Muscle layer of duodenum (tissue), 2 donors: ENCODE results near the gene NAALADL2.

Experiments used
- H3K27ac ChIP-seq: one replicate; pipeline ENCODE4 v1.7.0; 2013; ENCODE audit warnings: mild to moderate bottlenecking, low read length
- H3K27me3 ChIP-seq: one replicate; pipeline ENCODE4 v1.7.0; 2013; ENCODE audit warnings: low read depth, mild to moderate bottlenecking, control low read depth, low read length
- H3K36me3 ChIP-seq, 2 donors: one replicate each; pipeline ENCODE4 v1.7.0; 2013; ENCODE audit warnings: low read length in 2 of 2, control low read depth in 1 of 2, mild to moderate bottlenecking in 1 of 2; ENCODE audit not compliant: insufficient read depth in 2 of 2, control insufficient read depth in 1 of 2
- H3K4me1 ChIP-seq, 2 donors: one replicate each; pipeline ENCODE4 v1.7.0; 2013; ENCODE audit warnings: low read length in 2 of 2, mild to moderate bottlenecking in 2 of 2, control low read depth in 1 of 2, moderate library complexity in 1 of 2; ENCODE audit not compliant: insufficient read depth in 2 of 2, control insufficient read depth in 1 of 2
- H3K4me3 ChIP-seq, 2 donors: one replicate each; pipeline ENCODE4 v1.7.0; 2013; ENCODE audit warnings: low read length in 2 of 2, low read depth in 1 of 2, mild to moderate bottlenecking in 1 of 2
- H3K9me3 ChIP-seq, 2 donors: one replicate each; pipeline ENCODE4 v1.7.0; 2013; ENCODE audit warnings: low read length in 2 of 2, control low read depth in 1 of 2, mild to moderate bottlenecking in 1 of 2; ENCODE audit not compliant: control insufficient read depth in 1 of 2
- donor health status: healthy.

NAALADL2 gene

DNA sequence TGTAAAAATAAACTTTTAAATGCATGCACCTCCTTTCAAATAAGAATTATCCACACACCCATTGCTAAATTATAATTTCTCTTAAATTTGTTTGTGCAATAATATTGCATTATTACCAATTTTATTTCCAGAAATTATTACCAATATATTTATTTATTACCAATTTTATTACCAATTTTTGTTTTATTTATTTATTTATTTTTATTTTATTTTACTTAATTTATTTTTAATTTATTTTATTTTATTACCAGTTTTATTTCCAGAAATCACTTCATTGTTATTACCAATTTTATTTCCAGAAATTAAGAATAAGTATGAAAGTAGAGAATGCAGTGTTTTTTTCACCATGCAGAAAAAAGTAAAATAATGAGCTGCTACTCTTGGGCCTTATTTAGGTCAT lies 525.4 kb downstream of the NAALADL2 start:
- no peak overlapping the region for H3K27ac ChIP-seq
- H3K27me3 ChIP-seq: no peaks in the 10 kb centered on the region
- no peaks in the 10 kb centered on the region for H3K4me1 ChIP-seq
- H3K4me3 ChIP-seq: no peak overlapping the region
- no peaks in the 10 kb centered on the region for H3K9me3 ChIP-seq
- no peaks in the 10 kb centered on the region for H3K36me3 ChIP-seq

DNA sequence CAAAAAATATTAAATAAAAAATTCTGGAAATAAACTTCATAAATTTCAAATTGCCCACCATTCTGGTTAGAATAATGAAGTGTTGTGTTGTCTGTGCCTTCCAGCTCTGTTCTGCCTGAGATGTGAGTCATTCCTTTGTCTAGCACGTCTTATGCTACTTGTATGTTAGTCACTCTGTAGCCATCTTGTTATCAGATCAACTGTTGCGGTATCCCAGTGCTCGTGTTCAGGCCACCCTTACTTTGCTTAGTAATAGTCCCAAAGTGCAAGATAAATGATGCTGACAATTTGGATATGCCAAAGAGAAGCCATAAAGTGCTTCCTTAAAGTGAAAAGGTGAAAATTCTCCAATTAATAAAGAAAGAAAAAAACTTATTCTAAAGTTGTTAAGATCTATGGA lies 527.5 kb downstream of the NAALADL2 start:
- no peaks in the 10 kb centered on the region for H3K36me3 ChIP-seq
- no peak overlapping the region for H3K27ac ChIP-seq
- no peaks in the 10 kb centered on the region for H3K9me3 ChIP-seq
- no peaks in the 10 kb centered on the region for H3K4me1 ChIP-seq
- H3K4me3 ChIP-seq: no peak overlapping the region
- H3K27me3 ChIP-seq: no peaks in the 10 kb centered on the region

DNA sequence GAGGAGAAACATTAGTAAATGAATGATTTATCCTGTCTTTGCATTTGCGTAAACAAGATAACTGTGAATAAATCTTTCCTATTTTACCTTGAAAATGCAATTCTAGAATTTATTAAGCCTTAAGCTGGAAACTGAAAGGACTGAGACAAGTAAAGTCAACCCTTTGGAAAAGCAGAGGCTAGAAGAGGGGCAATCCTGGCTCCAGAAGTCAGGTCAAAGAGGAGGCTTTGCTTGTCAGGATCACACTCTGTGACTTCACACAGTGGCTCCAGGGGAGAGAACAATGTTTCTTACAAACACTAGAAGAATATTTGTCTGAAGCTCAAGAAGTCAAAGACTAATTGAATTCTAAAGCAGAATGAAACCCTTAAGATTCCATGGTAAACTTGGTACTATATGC lies 530.4 kb downstream of the NAALADL2 start:
- no peaks in the 10 kb centered on the region for H3K9me3 ChIP-seq
- H3K27ac ChIP-seq: no peak overlapping the region
- no peaks in the 10 kb centered on the region for H3K4me1 ChIP-seq
- H3K4me3 ChIP-seq: no peak overlapping the region
- no peaks in the 10 kb centered on the region for H3K36me3 ChIP-seq
- H3K27me3 ChIP-seq: no peaks in the 10 kb centered on the region

DNA sequence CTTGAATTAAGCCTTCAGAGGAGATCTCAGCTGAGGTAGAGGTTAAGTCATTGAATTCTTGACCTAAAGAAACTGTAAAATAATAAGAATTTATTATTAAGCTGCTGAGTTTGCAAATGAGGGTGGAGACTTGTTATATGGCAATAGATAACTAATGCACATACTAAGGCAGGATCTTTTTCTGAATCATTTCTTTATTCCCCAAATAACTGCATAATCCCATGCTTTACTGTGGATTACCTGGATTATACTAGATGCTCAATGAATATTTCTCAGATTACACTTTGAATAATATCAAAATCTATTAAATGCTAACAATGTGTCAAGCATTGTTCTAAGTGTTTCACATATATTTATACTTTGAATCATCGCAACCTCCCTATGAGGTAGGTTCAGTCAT lies 532.5 kb downstream of the NAALADL2 start:
- Histone ChIP-seq H3K4me3 (no peak overlapping the region), H3K27me3 (no peaks in the 10 kb centered on the region), H3K9me3 (no peaks in the 10 kb centered on the region), H3K4me1 (no peaks in the 10 kb centered on the region), H3K36me3 (no peaks in the 10 kb centered on the region), H3K27ac (no peak overlapping the region)

DNA sequence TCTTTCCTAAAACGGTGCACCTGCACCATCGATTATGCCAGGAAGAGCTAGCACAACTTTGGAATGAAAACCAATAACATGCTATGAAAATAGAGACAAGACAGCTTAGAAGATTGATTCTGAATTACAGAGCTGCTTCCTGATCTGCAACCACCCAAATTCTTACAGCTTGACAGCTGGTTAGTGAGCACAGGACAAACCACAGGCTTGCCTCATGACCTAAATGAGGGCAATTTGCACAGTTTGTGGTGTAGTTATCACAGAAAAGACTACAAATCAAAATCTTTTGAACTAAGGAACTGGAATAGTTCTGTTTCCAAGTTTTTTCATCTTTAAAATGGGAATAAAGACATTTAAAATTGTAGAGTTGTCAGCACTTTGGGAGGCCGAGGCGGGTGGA lies 533.5 kb downstream of the NAALADL2 start:
- Histone ChIP-seq H3K4me1 (no peaks in the 10 kb centered on the region), H3K27me3 (no peaks in the 10 kb centered on the region), H3K36me3 (no peaks in the 10 kb centered on the region), H3K27ac (no peak overlapping the region), H3K9me3 (no peaks in the 10 kb centered on the region), H3K4me3 (no peak overlapping the region)

DNA sequence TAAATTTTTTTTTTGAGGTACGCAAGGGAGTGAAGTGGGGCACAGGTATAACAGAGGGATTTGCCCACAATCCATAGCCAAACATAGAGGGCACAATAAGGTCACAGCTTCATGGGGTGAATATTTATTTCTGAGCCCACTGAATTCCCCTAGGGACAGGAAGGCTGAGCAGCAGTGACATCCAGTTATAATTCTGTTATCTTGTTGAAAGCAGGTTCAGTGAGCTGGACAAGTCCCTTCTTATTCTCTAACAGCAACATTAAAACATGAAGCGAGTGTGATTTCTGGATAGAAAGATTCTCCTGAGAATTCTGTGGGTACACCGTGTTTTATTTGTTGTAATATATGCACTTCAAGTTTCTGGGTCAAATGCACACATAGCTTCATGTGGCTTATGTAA lies 538.2 kb downstream of the NAALADL2 start:
- no peaks in the 10 kb centered on the region for H3K27me3 ChIP-seq
- no peaks in the 10 kb centered on the region for H3K9me3 ChIP-seq
- H3K27ac ChIP-seq: no peak overlapping the region
- H3K4me1 ChIP-seq: no peaks in the 10 kb centered on the region
- H3K4me3 ChIP-seq: no peak overlapping the region
- no peaks in the 10 kb centered on the region for H3K36me3 ChIP-seq

DNA sequence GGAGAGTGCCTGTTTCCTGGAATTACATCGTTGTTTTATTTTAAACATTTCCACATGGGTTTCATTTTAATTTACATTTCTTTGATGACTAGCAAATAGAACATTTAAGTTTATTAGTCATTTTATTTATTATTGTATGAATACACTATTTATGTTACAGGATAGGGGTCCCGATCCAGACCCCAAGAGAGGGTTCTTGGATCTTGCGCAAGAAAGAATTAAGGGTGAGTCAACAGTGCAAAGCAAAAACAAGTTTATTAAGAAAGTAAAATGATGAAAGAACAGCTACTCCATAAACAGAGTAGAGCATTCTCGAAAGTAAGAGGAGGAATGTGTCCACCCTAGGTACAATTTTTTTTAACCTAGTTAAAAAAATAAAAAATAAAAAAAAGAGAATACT lies 539.5 kb downstream of the NAALADL2 start:
- Histone ChIP-seq H3K27me3 (no peaks in the 10 kb centered on the region), H3K9me3 (no peaks in the 10 kb centered on the region), H3K27ac (no peak overlapping the region), H3K36me3 (no peaks in the 10 kb centered on the region), H3K4me3 (no peak overlapping the region), H3K4me1 (no peaks in the 10 kb centered on the region)

DNA sequence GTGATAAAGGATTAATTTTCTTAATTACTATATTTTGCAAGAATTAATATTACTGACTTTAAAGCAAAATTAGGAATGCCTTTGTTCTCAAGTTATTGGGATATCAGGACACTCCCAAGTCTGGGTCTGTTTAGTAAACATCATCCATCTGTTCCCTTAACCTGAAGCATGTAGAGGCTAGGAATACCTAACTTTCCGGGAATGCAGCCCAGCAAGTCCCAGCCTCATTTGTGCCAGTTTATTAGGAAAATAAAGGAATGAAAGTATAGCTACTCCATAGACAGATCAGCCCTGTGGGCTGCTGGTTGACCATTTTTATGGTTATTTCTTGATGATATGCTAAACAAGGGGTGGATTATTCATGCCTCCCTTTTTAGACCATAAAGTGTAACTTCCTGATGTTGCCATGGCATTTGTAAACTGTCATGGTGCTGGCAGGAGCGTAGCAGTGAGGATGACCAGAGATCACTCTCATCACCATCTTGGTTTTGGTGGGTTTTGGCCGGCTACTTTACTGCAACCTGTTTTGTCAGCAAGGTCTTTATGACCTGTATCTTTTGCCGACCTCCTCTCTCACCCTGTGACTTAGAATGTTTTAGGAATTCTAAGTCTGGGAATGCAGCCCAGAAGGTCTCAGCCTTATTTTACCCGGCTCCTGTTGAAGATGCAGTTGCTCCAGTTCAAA lies 540.2 kb downstream of the NAALADL2 start:
- no peaks in the 10 kb centered on the region for H3K9me3 ChIP-seq
- no peaks in the 10 kb centered on the region for H3K27me3 ChIP-seq
- H3K27ac ChIP-seq: no peak overlapping the region
- H3K4me3 ChIP-seq: no peak overlapping the region
- H3K36me3 ChIP-seq: no peaks in the 10 kb centered on the region
- H3K4me1 ChIP-seq: no peaks in the 10 kb centered on the region

DNA sequence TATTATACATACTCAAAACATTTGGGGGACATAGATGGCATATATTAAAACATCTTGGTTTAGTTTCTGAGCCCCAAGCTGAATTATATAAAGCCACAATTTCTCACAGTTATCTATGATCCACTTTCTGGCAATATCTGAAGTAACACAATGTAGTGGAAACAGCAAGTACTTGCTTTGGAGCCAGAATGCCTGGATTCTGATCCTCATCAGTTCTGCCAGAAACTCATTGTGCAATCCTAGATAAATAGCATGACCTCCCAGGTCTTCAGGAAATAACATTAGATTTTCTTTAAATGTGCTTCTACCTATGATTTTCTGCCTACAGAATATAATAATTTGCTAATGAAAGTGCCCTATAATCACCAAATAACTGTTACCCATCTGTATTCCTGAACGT lies 544.9 kb downstream of the NAALADL2 start:
- no peak overlapping the region for H3K27ac ChIP-seq
- H3K4me3 ChIP-seq: no peak overlapping the region
- no peaks in the 10 kb centered on the region for H3K4me1 ChIP-seq
- no peaks in the 10 kb centered on the region for H3K36me3 ChIP-seq
- no peaks in the 10 kb centered on the region for H3K27me3 ChIP-seq
- H3K9me3 ChIP-seq: no peaks in the 10 kb centered on the region

DNA sequence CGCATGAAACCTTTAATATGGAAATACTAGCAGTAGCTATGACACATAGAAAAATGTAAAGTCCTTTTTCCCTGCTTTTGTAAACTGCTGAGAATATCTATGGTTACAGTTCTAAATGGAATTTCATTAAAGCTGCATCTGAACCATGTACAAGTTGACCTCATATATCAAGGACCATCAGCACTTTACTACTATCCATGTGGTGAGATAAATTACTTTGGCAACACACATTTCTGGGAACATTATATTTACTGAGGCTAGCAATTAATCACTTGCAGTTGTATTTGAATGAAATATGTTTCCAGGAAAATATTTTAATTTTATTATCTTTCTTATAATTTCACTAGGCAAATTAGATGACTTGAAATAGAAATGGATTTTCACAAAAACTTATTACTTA lies 545.5 kb downstream of the NAALADL2 start:
- H3K4me1 ChIP-seq: no peaks in the 10 kb centered on the region
- no peak overlapping the region for H3K27ac ChIP-seq
- no peaks in the 10 kb centered on the region for H3K9me3 ChIP-seq
- H3K27me3 ChIP-seq: no peaks in the 10 kb centered on the region
- no peaks in the 10 kb centered on the region for H3K36me3 ChIP-seq
- no peak overlapping the region for H3K4me3 ChIP-seq

DNA sequence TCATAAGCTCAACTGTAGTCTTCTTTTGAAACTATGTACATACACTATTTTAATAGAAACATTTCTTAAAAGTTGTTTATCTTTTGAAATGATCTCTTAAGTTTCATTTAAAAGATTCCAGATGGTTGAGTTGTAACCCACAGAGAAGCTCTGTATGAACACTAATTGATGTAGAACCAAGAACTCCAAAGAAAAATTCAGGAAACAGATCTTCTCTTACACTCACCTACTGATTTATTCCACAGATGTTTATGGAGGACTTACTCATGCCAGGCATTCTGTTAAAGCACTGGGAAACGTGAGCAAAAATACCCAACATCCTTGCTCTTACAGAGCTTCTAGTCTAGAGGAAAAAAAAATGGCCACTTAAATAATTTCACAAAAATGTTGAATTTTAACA lies 551.1 kb downstream of the NAALADL2 start:
- no peaks in the 10 kb centered on the region for H3K4me1 ChIP-seq
- no peaks in the 10 kb centered on the region for H3K27me3 ChIP-seq
- no peak overlapping the region for H3K4me3 ChIP-seq
- no peak overlapping the region for H3K27ac ChIP-seq
- H3K36me3 ChIP-seq: no peaks in the 10 kb centered on the region
- H3K9me3 ChIP-seq: no peaks in the 10 kb centered on the region

DNA sequence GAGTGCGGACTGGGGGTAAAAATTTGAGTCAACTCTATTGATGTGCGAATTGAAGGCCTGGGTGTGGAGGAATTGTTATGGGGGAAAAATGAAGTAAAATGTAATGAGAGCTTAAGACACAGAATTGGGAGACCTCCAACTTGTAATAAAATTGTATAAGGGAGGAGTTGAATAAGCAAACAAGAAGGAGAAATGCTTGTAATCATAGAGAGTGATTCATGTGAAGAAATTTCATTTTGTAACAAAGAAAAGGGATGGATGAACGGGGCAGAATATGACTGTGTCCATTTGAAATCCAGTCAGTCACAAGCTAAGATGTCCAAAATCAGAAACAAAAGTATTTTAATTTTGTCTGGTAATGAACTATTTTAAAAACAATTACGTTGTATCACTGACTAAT lies 552.3 kb downstream of the NAALADL2 start:
- Histone ChIP-seq H3K9me3 (no peaks in the 10 kb centered on the region), H3K4me3 (no peak overlapping the region), H3K27me3 (no peaks in the 10 kb centered on the region), H3K4me1 (no peaks in the 10 kb centered on the region), H3K27ac (no peak overlapping the region), H3K36me3 (no peaks in the 10 kb centered on the region)
